HG03439 (cell line): ENCODE measurements around the gene ALDH1L1.

Experiments
- ATAC-seq: cut with Tn5 transposase; IDR thresholded peaks from one replicate; pipeline ENCODE4 v1.9.1; 2021; ENCODE audit warnings: mild to moderate bottlenecking, moderate library complexity; ENCODE audit not compliant: unreplicated experiment

Gene ALDH1L1

GRCh38 chr3:126124148-126124868, 56.1 kb downstream of the ALDH1L1 start:
- ATAC-seq = no peak

- no peak for ATAC-seq
These were observed 58.8 kb downstream of the ALDH1L1 start for GRCh38 chr3:126121632-126122031.

GRCh38 chr3:126121074-126121473, 59.3 kb downstream of the ALDH1L1 start:
- ATAC-seq = no peak

- no peak for ATAC-seq
These were observed 60.4 kb downstream of the ALDH1L1 start for GRCh38 chr3:126119976-126120375.

- ATAC-seq = no peak
These were observed 61.2 kb downstream of the ALDH1L1 start for GRCh38 chr3:126119008-126119675.

GRCh38 chr3:126118591-126118990, 61.8 kb downstream of the ALDH1L1 start:
- ATAC-seq = no peak

GRCh38 chr3:126117786-126118185, 62.6 kb downstream of the ALDH1L1 start:
- no peak for ATAC-seq

- no peak for ATAC-seq
These were observed 63.2 kb downstream of the ALDH1L1 start for GRCh38 chr3:126117212-126117611.

- no peak for ATAC-seq
These were observed 63.9 kb downstream of the ALDH1L1 start for GRCh38 chr3:126116526-126116925.

GRCh38 chr3:126114443-126115386, 65.7 kb downstream of the ALDH1L1 start:
- ATAC-seq = no peak

GRCh38 chr3:126113733-126114442, 66.5 kb downstream of the ALDH1L1 start:
- ATAC-seq = no peak

- no peak for ATAC-seq
These were observed 67.2 kb downstream of the ALDH1L1 start for GRCh38 chr3:126113238-126113555.

GRCh38 chr3:126112531-126113237, 67.7 kb downstream of the ALDH1L1 start:
- ATAC-seq = no peak

- no peak for ATAC-seq
These were observed 68.6 kb downstream of the ALDH1L1 start for GRCh38 chr3:126111566-126112475.

GRCh38 chr3:126111126-126111551, 69.2 kb downstream of the ALDH1L1 start:
- ATAC-seq = no peak

GRCh38 chr3:126110431-126111125, 69.8 kb downstream of the ALDH1L1 start:
- no peak for ATAC-seq

- ATAC-seq = no peak
These were observed 70.5 kb downstream of the ALDH1L1 start for GRCh38 chr3:126109880-126110235.

GRCh38 chr3:126109146-126109879, 71.1 kb downstream of the ALDH1L1 start:
- no peak for ATAC-seq
